Measurements from ENCODE around the gene PCBD1. TPM values are rescaled to one million over a fixed set of nuclear protein-coding genes. Genes with fewer than 3 reads are reported as not detected.
"Not testable (repeated sequence)": the region's sequence is repeated elsewhere in the genome, so short reads cannot be mapped to it uniquely, and the experiment has no call there.

The PCBD1 gene
- total RNA-seq: 53.9 and 55.3 TPM in 2 replicates

GRCh38 chr10:70887804-70888800 lies at the start of gene PCBD1:
Gene PCBD1 (minus strand): TSS chr10:70888565. CDS start chr10:70888533, 32 bp downstream.
- peak; percentile 43 to 80 for DNase-seq (ENCODE audit: low read depth in 2 of 2)

DNA sequence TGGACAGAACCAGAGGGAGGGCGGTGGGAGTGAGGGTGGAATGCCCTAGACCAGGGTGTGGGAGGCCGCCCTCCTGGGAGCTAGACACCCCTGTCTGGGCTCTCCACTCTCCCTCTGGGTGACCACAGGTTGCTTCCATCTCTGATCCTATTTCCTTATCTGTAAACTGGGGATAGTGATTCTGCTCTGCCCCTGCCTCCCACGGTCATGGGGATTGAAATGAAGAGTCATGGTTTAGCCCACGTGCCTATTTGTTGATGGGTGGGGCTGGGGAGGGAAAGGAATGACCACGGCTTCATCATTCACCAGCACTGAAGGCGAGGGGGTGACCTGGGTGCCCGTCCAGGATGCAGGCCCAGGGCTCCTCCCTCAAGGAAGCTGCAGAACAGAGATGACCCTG lies 49.3 kb upstream of the PCBD1 start:
- no peak for DNase-seq (ENCODE audit: low read depth in 2 of 2)

- DNase-seq (ENCODE audit: low read depth in 2 of 2): no peak
These were observed 47.7 kb upstream of the PCBD1 start for GRCh38 chr10:70936111-70936510.

DNA sequence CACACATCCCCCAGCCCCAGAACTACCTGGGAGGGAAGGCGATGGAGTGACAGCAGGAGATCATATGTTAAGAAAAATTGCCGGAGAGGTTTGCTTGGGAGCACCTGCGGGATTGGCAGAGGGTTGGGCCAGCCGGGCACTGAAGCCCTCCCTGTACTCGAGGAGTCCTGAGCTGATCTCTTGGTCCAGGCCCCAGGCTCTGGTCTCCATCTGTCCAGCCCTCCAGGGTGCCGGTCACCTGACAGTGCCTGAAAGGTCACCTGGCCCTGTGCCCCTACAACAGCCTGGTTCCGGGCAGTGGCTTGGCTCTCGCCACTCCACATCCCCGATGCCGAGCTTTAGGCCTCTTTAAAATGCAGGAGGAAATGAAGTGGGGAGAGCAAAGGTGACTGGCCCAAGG lies 47.3 kb upstream of the PCBD1 start:
- no peak for DNase-seq (ENCODE audit: low read depth in 2 of 2)

GRCh38 chr10:70935125-70935625 lies 46.8 kb upstream of the PCBD1 start:
- DNase-seq (ENCODE audit: low read depth in 2 of 2): no peak

- DNase-seq (ENCODE audit: low read depth in 2 of 2): no peak
These were observed 46.3 kb upstream of the PCBD1 start for GRCh38 chr10:70934701-70935100.

GRCh38 chr10:70932392-70933196 lies 44.2 kb upstream of the PCBD1 start:
- DNase-seq (ENCODE audit: low read depth in 2 of 2): peak in 1 of 2 donors; percentile 34

DNA sequence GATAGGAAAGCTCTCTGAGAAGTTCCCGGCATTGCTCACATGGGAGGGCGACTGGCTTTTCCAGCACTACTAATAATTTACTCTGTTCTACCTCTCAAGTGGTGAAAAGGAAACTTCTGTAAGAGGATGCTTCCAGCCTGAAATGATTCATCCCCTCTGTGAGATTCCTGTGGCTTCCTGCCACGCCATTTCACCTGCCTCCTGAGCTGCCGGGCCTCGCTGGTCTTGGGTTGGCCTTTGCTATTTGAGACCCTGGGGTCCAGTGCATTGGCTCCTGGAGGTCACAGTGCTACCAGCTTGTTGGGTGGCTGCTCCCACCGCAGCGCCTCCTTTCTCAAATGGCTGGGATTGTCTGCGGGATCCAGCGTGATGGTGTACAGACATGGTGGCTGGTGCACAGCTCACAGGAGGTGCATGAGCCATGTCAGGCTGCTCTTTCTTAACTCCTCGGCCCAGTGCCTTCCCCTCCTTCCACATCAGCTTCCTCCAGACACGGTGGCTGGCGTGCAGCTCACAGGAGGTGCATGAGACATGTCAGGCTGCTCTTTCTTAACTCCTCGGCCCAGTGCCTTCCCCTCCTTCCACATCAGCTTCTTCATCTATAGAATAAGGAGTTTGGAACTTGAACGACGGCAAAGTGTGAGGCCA lies 42.9 kb upstream of the PCBD1 start:
- DNase-seq (ENCODE audit: low read depth in 2 of 2): no peak

DNA sequence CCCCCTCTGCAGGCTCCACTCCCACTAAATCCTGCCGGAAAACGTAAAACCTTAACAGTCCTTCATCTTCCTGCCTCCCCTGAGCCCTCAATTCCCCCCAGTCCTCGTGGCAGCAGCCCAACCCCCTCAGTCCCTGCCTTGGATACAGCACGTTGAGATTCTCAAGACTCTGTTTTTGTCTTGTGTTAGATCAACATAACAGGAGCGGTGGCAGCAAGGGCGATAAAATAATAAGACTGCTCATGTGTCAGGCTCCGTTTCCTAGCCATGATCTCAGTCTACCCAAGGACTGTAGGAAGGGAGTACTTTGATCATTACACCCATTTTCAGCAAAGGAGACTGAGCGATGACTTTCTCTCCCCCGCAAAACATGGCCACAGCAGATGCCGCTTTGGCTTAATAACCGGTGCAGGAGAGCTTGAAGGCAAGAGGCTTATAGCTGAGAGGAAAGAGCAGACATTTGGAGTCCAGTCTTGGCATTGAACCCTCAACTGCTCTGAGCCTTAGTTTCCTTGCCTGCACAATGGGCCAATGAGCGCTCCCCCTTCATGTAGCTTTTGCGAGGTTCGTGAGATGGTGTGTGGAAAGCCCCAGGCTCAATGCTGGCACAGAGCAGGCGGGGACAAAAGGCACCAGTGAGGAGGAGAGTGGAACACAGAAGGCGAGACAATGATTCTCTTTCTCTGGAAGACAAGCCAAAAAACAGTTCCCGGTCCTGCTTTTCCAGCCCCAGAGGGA lies 42.1 kb upstream of the PCBD1 start:
- DNase-seq (ENCODE audit: low read depth in 2 of 2): no peak

DNA sequence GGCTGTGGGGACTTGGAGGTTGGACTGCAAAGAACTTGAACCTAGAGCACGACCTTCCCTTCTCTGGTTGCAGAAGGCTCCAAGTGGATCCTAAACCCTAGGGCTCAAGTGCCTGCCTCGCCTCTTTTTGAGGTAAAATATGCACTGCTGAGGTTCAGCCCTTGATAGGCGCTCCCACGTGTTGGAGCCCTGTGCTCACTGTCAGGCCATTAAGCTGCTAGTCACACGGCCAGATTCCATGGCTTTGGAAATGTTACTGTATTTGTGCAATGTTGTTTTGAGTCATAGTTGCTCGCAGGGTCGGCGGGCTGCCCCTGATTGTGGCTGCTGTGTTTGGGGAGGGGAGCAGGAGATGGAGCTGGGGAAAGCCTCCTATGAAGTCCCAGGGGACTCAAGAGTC lies 39.8 kb upstream of the PCBD1 start:
- no peak for DNase-seq (ENCODE audit: low read depth in 2 of 2)

DNA sequence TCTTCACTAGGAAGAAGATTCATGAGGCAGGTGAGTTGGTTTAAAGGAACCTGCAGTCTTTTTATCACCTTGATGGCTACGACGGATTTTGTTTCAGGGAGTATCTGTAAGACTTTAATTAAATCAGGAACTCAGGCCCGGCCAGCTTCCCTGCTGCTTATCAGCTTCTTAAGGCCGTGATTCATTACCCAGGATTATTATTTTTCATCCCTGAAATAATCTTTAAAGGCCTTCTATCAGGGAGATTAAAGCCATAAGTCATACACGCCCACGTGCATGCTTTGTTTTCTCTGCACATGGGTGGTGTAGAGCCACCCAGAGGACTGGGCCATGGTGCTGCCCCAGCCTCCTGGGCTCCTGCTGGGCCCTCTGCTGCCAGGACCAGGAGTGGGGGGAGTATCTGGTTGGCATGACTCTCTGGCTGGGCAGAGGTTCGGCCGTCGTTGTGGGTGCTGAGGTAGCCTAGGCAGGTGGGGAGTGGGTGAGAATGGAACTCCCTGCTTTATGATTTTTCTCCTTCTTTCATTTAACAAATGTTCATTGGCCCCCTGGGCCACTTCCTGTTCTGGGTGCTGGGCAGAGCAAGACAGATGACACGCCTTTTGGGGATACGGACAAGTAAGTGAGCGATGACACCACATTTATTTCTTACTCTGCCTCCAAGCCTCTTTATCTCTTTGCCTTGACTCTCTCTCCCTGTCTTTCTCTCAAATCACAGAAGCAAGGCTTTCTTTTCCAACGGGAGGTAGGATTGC lies 39.0 kb upstream of the PCBD1 start:
- DNase-seq (ENCODE audit: low read depth in 2 of 2): no peak

GRCh38 chr10:70926226-70927000 lies 38.0 kb upstream of the PCBD1 start:
- DNase-seq (ENCODE audit: low read depth in 2 of 2): no peak

DNA sequence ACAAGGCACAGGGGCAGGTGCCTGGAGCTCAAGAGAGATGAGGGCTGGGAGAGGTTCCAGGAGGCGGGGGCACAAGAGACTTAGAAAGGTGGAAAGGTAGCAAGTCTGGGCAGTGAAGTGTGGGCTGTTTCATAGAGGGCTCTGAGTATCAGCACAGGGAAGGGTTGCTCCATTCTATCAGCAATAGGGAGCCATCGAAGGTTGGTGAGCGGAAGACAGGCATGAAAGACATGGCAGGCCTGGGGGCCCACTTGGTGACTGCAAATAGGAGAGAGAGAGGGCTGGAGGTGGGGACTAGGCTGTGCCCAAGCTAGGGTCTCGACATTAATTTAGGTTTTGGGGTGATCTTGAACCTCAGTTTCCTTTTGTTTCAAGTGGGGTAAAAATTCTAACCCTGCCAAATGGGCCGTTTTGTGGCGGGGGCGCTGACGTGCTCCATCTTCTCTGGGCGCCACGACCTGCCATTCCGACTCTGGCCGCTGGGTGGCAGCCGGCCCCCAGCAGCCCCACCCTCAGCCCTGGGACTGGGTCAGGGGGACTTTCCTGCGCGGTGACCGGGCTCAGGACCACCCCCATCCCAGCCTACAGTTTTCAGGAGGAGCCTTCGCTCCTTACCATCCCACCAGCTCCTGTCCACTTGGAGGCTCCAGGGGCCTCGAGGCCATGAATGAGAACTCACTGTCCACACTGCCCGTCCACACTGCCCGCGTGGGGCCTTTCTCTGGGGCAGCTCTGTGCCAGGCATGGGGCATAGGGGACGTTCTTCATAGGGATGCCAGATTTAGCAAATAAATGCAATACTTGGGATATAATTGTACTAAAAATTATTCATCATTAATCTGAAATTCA lies 37.2 kb upstream of the PCBD1 start:
- DNase-seq (ENCODE audit: low read depth in 2 of 2): peak in 1 of 2 donors; percentile 31

DNA sequence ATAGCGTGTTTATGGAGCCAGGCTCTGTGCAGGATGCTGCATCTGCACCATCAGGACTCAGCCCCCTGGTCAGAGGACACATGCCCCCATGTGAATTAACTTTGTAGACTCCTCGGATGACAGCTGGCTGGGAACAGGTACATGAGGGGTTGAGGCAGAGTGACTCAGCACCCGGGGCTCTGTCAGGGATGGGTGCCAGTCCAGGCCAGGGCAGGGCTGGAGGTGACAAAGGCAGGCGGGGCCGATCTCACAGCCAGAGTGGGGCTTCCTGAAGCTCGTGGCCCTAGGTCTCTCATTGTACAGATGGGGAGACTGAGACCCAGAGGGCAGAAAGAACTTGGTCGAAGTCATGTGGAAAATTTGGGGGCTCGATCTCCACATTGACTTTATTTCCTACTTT lies 35.3 kb upstream of the PCBD1 start:
- no peak for DNase-seq (ENCODE audit: low read depth in 2 of 2)

GRCh38 chr10:70921285-70921684 lies 32.9 kb upstream of the PCBD1 start:
- DNase-seq (ENCODE audit: low read depth in 2 of 2): no peak

GRCh38 chr10:70920519-70920918 lies 32.2 kb upstream of the PCBD1 start:
- DNase-seq (ENCODE audit: low read depth in 2 of 2): no peak

GRCh38 chr10:70919906-70920305 lies 31.5 kb upstream of the PCBD1 start:
- not testable (repeated sequence) for DNase-seq (ENCODE audit: low read depth in 2 of 2)

- no peak for DNase-seq (ENCODE audit: low read depth in 2 of 2)
These were observed 30.6 kb upstream of the PCBD1 start for GRCh38 chr10:70918851-70919530.

Data from dermis microvascular lymphatic vessel endothelial cell (primary cell).